ENCODE measurements around the gene RSPH3. TPM values are rescaled to one million over a fixed set of nuclear protein-coding genes. Genes with fewer than 3 reads are reported as not detected.
"Not testable (repeated sequence)": the region's sequence is repeated elsewhere in the genome, so short reads cannot be mapped to it uniquely, and the experiment has no call there.

Gene RSPH3
- total RNA-seq, result 25.2 TPM

- DNase-seq (ENCODE audit: low spot score), result peak; percentile 94
Observed at GRCh38 chr6:158999666-159000403, at the start of gene RSPH3. Gene RSPH3, minus strand, starts transcription at chr6:159000202. Its CDS starts 652 bp downstream, at chr6:158999550.

GRCh38 chr6:159047891-159048685, 48.1 kb upstream of the RSPH3 start:
- peak; percentile 4 for DNase-seq (ENCODE audit: low spot score)

- DNase-seq (ENCODE audit: low spot score), result peak; percentile 6
Observed at GRCh38 chr6:159045801-159046200, 45.8 kb upstream of the RSPH3 start.

GRCh38 chr6:159044899-159045727, 45.1 kb upstream of the RSPH3 start, which contains the start of gene TAGAP:
Gene TAGAP, minus strand, starts transcription at chr6:159044991. Its CDS starts 845 bp downstream, at chr6:159044146.
- DNase-seq (ENCODE audit: low spot score), result peak; percentile 78

GRCh38 chr6:159043947-159044346, 43.9 kb upstream of the RSPH3 start:
- no peak for DNase-seq (ENCODE audit: low spot score)

GRCh38 chr6:159043251-159043650, 43.2 kb upstream of the RSPH3 start:
- DNase-seq (ENCODE audit: low spot score), result peak; percentile 9

GRCh38 chr6:159042826-159043181, 42.8 kb upstream of the RSPH3 start:
- DNase-seq (ENCODE audit: low spot score), result no peak

GRCh38 chr6:159042003-159042825, 42.2 kb upstream of the RSPH3 start:
- DNase-seq (ENCODE audit: low spot score), result peak; percentile 74

GRCh38 chr6:159041181-159041580, 41.2 kb upstream of the RSPH3 start:
- no peak for DNase-seq (ENCODE audit: low spot score)

- DNase-seq (ENCODE audit: low spot score), result no peak
Observed at GRCh38 chr6:159039885-159040258, 39.9 kb upstream of the RSPH3 start.

- DNase-seq (ENCODE audit: low spot score), result no peak
Observed at GRCh38 chr6:159038914-159039884, 39.2 kb upstream of the RSPH3 start.

GRCh38 chr6:159038318-159038717, 38.3 kb upstream of the RSPH3 start:
- not testable (repeated sequence) for DNase-seq (ENCODE audit: low spot score)

- no peak for DNase-seq (ENCODE audit: low spot score)
Observed at GRCh38 chr6:159037756-159038290, 37.8 kb upstream of the RSPH3 start.

GRCh38 chr6:159036673-159037072, 36.7 kb upstream of the RSPH3 start:
- DNase-seq (ENCODE audit: low spot score), result no peak

- no peak for DNase-seq (ENCODE audit: low spot score)
Observed at GRCh38 chr6:159035891-159036290, 35.9 kb upstream of the RSPH3 start.

- no peak for DNase-seq (ENCODE audit: low spot score)
Observed at GRCh38 chr6:159033160-159034049, 33.4 kb upstream of the RSPH3 start.

- no peak for DNase-seq (ENCODE audit: low spot score)
Observed at GRCh38 chr6:159031846-159032245, 31.8 kb upstream of the RSPH3 start.

GRCh38 chr6:159030168-159030567, 30.2 kb upstream of the RSPH3 start:
- no peak for DNase-seq (ENCODE audit: low spot score)

- DNase-seq (ENCODE audit: low spot score), result not testable (repeated sequence)
Observed at GRCh38 chr6:159025224-159025623, 25.2 kb upstream of the RSPH3 start.

Measured in mucosa of gallbladder (tissue), 1 donor.